GM12878 (cell line): Measurements from ENCODE around the gene ZPBP.

Experiments
- CTCF ChIP-seq, 3 experiments: IDR thresholded peaks in 2 of 3; conservative IDR thresholded peaks in 1 of 3; 2 replicates each; pipeline ENCODE4 v1.5.1; 2011; ENCODE audit warnings: low read depth in 3 of 3, low read length in 3 of 3, mild to moderate bottlenecking in 3 of 3, control low read depth in 2 of 3, moderate library complexity in 2 of 3, inconsistent platforms in 1 of 3, mixed read lengths in 1 of 3; ENCODE audit not compliant: control insufficient read depth in 2 of 3, insufficient read depth in 1 of 3; ENCODE audit errors: extremely low read depth in 1 of 3
- POU2F2 ChIP-seq: IDR thresholded peaks from 3 replicates; pipeline ENCODE4 v1.6.1; 2011; ENCODE audit warnings: low read depth, mild to moderate bottlenecking, low read length, borderline replicate concordance
- SMAD1 ChIP-seq: fragments of 450-650 bp; IDR thresholded peaks from 2 replicates; pipeline ENCODE4 v1.6.1; 2018; ENCODE audit warnings: mild to moderate bottlenecking, low read depth; ENCODE audit not compliant: partially characterized antibody
- SMC3 ChIP-seq: IDR thresholded peaks from 2 replicates; pipeline ENCODE4 v1.6.1; 2011; ENCODE audit warnings: low read length, improper control_type of control experiment, borderline replicate concordance
- ZNF622 ChIP-seq: fragments of 450-650 bp; IDR thresholded peaks from 2 replicates; pipeline ENCODE4 v1.6.1; 2017; ENCODE audit warnings: mild to moderate bottlenecking, inconsistent platforms

- TF ChIP-seq CTCF (IDR thresholded peaks at IDR 0.05 in 2 of 3, conservative IDR thresholded peaks at IDR 0.05 in 1 of 3; ENCODE audit: control insufficient read depth in 2 of 3, extremely low read depth in 1 of 3, insufficient read depth in 1 of 3, low read depth in 3 of 3, low read length in 3 of 3), result no peak
- no peak for TF ChIP-seq SMC3
- no peak for TF ChIP-seq ZNF622
- no peak for TF ChIP-seq SMAD1
- TF ChIP-seq POU2F2, result no peak
These were observed 164.3 kb downstream of the ZPBP start for GRCh38 chr7:49928787-49929186.
